Pancreas (tissue), 10 donors: ENCODE results near the gene KIF4B. TPM values are rescaled to one million over a fixed set of nuclear protein-coding genes. Genes with fewer than 3 reads are reported as not detected.

Experiments used
- ATAC-seq, 4 donors: fragments of 200-7000 bp; cut with Tn5 transposase; one replicate each; pipeline versions ENCODE4 v1.8.0 to v1.9.1; 2020; ENCODE audit warnings: mild to moderate bottlenecking in 4 of 4, moderate library complexity in 4 of 4
- DNase-seq, 6 donors: peaks; one replicate each; pipeline ENCODE4 v3.0.0-alpha.2; 2020
- FAIRE-seq: peaks from 2 replicates; lab custom pipeline; 2012; peaks lifted over from hg19 to GRCh38; lab: Jason Lieb, UNC
- H3K27ac ChIP-seq, 4 donors: fragments of 200-600 bp; sonication (generic); 1 replicate in 3 of 4; 2 replicates in 1 of 4; pipeline versions ENCODE4 v1.5.0 to v1.8.0; 2020
- H3K27me3 ChIP-seq, 4 donors: fragments of 200-600 bp; one replicate each; pipeline ENCODE4 v1.8.0; 2021
- H3K36me3 ChIP-seq, 3 donors: fragments of 200-600 bp; sonication (generic) in 1 of 3; one replicate each; pipeline versions ENCODE4 v1.5.0 to v1.8.0; 2020 to 2021
- H3K4me1 ChIP-seq, 3 donors: fragments of 200-600 bp; one replicate each; pipeline ENCODE4 v1.8.0; 2021
- H3K4me3 ChIP-seq, 4 donors: fragments of 200-600 bp; sonication (generic) in 2 of 4; one replicate each; pipeline versions ENCODE4 v1.5.0 to v1.8.0; 2020 to 2021
- H3K9me3 ChIP-seq, 4 donors: fragments of 200-600 bp; one replicate each; pipeline ENCODE4 v1.8.0; 2021
- CTCF ChIP-seq, 4 donors: fragments of 200-600 bp; sonication (generic) in 3 of 4; IDR thresholded peaks; one replicate each; pipeline versions ENCODE4 v1.5.0 to v1.8.0; 2021; ENCODE audit warnings: antibody characterized with exemption in 4 of 4
- WGBS, 2 donors: extraction: QIAGEN DNeasy Blood & Tissue Kit; methylation state at CpG; one replicate each; pipeline ENCODE4 v1.1.7; 2013; 5-methylcytosine and 5-hydroxymethylcytosine counted together
- intact Hi-C, 3 donors: fragments of 100-400 bp; cut with DNase I; formaldehyde crosslinking; loops; one replicate each; pipeline versions ENCODE4 v1.11.1 to v1.14.2; 2022
- polyA plus RNA-seq, 2 donors: library from polyadenylated mRNA; stranded (reverse); fragments of 200-250 nt; gene quantifications; one replicate each; pipeline ENCODE4 v1.2.3, GENCODE V29; 2013
- total RNA-seq, 6 donors: library from RNA; stranded (reverse); fragmentation: NEBNext Ultra II Directional in 4 of 6; extraction: Animal tissue kit (Norgen Biotek cat#: 25700) in 4 of 6; gene quantifications; one replicate each; pipeline versions ENCODE4 v1.2.1 to v1.2.4, GENCODE V29; 2021 to 2023
- donor health status: healthy with polysubstance abuse.
- donor health status: DM: no; HTN: no; CAD: no; lungs with moderate emphysema.
- donor health status: DM: no; HTN: no; CAD: no.
- donor health status: control.
- donor health status: control.
- donor health status: Bipolar disorder and iron deficiency.
- donor health status: DM: yes; HTN: yes; CAD: no.
- donor health status: DM: no; HTN: no; CAD: no.
- donor health status: DM: no; HTN: no; CAD: no.
- donor health status: DM: yes; HTN: yes; CAD: no.

Gene KIF4B
- total and polyA plus RNA-seq, 8 donors, result not detected

- no peak for FAIRE-seq
- H3K4me3 ChIP-seq, result no peak overlapping the region
- H3K27ac ChIP-seq, result no peak overlapping the region
- no peaks in the 10 kb centered on the region for H3K27me3 ChIP-seq
- DNase-seq, result no peak
- H3K4me1 ChIP-seq, result no peaks in the 10 kb centered on the region
- intact Hi-C loops, result no loop called here
- no peaks in the 10 kb centered on the region for H3K36me3 ChIP-seq
- WGBS, 2 donors, result 49 to 50% methylated on average over 4 of the region's 4 CpGs
- ATAC-seq, result no peak
- no peak for TF ChIP-seq CTCF (IDR thresholded peaks at IDR 0.05)
- no peaks in the 10 kb centered on the region for H3K9me3 ChIP-seq
These were observed 39.9 kb downstream of the KIF4B start for GRCh38 chr5:155053501-155053900.

- TF ChIP-seq CTCF (IDR thresholded peaks at IDR 0.05), result no peak
- no peaks in the 10 kb centered on the region for H3K4me1 ChIP-seq
- FAIRE-seq (no peak), ATAC-seq (no peak), DNase-seq (no peak)
- H3K9me3 ChIP-seq, result no peaks in the 10 kb centered on the region
- H3K27ac ChIP-seq, result no peak overlapping the region
- intact Hi-C loops, result no loop called here
- H3K36me3 ChIP-seq, result no peaks in the 10 kb centered on the region
- H3K27me3 ChIP-seq, result no peaks in the 10 kb centered on the region
- WGBS, 2 donors, result 72 to 79% methylated on average over 8 of the region's 8 CpGs
- H3K4me3 ChIP-seq, result no peak overlapping the region
These were observed 43.2 kb downstream of the KIF4B start for GRCh38 chr5:155056644-155057269.

GRCh38 chr5:155057626-155058025 lies 44.1 kb downstream of the KIF4B start:
- H3K27ac ChIP-seq, result no peak overlapping the region
- ATAC-seq (no peak), FAIRE-seq (no peak), DNase-seq (no peak)
- no peak for TF ChIP-seq CTCF (IDR thresholded peaks at IDR 0.05)
- no peak overlapping the region for H3K4me3 ChIP-seq
- no peaks in the 10 kb centered on the region for H3K9me3 ChIP-seq
- 80 to 89% methylated on average over 1 of the region's 1 CpG for WGBS, 2 donors
- H3K4me1 ChIP-seq, result no peaks in the 10 kb centered on the region
- no peaks in the 10 kb centered on the region for H3K27me3 ChIP-seq
- intact Hi-C loops, result no loop called here
- H3K36me3 ChIP-seq, result no peaks in the 10 kb centered on the region

GRCh38 chr5:155064580-155064979 lies 51.0 kb downstream of the KIF4B start:
- Histone ChIP-seq H3K4me3 (no peak overlapping the region), H3K36me3 (no peaks in the 10 kb centered on the region), H3K9me3 (no peaks in the 10 kb centered on the region), H3K27ac (no peak overlapping the region), H3K4me1 (no peaks in the 10 kb centered on the region), H3K27me3 (no peaks in the 10 kb centered on the region)
- ATAC-seq, result no peak
- FAIRE-seq, result no peak
- no peak for TF ChIP-seq CTCF (IDR thresholded peaks at IDR 0.05)
- no peak for DNase-seq
- 54 to 66% methylated on average over 6 of the region's 6 CpGs for WGBS, 2 donors
- intact Hi-C loops, result no loop called here

- Histone ChIP-seq H3K27me3 (no peaks in the 10 kb centered on the region), H3K27ac (no peak overlapping the region), H3K4me3 (no peak overlapping the region), H3K36me3 (no peaks in the 10 kb centered on the region), H3K9me3 (no peaks in the 10 kb centered on the region), H3K4me1 (no peaks in the 10 kb centered on the region)
- no peak for ATAC-seq
- no peak for TF ChIP-seq CTCF (IDR thresholded peaks at IDR 0.05)
- WGBS, 2 donors, result 85% methylated on average over 9 of the region's 9 CpGs
- DNase-seq, result no peak
- FAIRE-seq, result no peak
- intact Hi-C loops, result no loop called here
These were observed 53.5 kb downstream of the KIF4B start for GRCh38 chr5:155066886-155067595.
